ENCODE results near the gene CES5A.
"Not testable (repeated sequence)": the region's sequence is repeated elsewhere in the genome, so short reads cannot be mapped to it uniquely, and the experiment has no call there.

CES5A gene

GRCh38 chr16:55875273-55875672 lies at the start of gene CES5A:
TSS of gene CES5A (minus strand) at chr16:55875373. CDS start at chr16:55875221, 152 bp downstream.
- ChIA-PET POLR2A (no interaction called here), CTCF (no interaction called here)
- no peak for DNase-seq (ENCODE audit: low read depth, low spot score)
- no peak for TF ChIP-seq CTCF (IDR thresholded peaks at IDR 0.05; ENCODE audit: insufficient read depth, low read length, missing control alignments)
- H3K4me3 ChIP-seq (ENCODE audit: low read depth, low read length) = no peak within 1 kb of the TSS

- no peak for DNase-seq (ENCODE audit: low read depth, low spot score)
- ChIA-PET CTCF (no interaction called here), POLR2A (no interaction called here)
- no peak overlapping the region for H3K4me3 ChIP-seq (ENCODE audit: low read depth, low read length)
- TF ChIP-seq CTCF (IDR thresholded peaks at IDR 0.05; ENCODE audit: insufficient read depth, low read length, missing control alignments) = no peak
Observed at GRCh38 chr16:55922662-55923061, 47.5 kb upstream of the CES5A start.

- no peak for TF ChIP-seq CTCF (IDR thresholded peaks at IDR 0.05; ENCODE audit: insufficient read depth, low read length, missing control alignments)
- POLR2A ChIA-PET = interaction anchor here (0.6 kb wide), 1 partner anchor 11 kb away, joined by 3 read pairs; no protein-coding TSS in a partner anchor
Observed at GRCh38 chr16:55917373-55918160, 42.4 kb upstream of the CES5A start.

DNA sequence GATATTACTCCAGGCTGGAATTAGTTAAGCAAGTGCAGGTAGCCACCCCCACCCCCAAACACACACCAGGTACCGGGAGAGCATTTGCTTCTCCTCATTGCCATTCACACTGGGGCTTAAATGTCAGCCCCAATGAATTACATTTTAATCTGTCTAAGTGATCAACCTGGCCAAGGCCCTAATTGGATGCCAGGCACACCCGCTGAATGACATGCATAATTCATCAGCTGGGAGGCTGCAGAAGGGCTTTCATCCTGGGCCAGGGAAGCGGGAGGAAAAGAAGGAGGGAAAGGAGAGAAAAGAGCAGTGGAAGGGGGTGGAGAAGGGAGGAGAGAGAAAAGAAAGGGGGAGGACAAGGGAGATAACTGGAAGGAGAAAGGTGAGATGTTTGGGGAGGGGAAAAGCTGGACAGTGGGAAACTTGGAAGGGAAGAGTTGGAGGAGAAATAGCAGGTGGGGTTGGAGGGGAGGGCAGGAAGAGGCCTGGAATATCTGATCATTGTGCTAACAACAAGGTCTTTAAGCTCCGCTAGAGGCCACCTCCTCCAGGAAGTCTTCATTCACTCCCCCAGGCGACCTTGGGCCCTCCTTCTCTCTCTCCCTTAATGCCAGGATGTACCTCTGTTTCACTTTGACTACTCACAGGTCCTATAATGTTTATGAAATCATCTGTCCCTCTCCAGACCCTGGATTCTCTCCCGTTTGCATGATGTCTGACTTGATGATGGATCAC lies 40.1 kb upstream of the CES5A start:
- TF ChIP-seq CTCF (IDR thresholded peaks at IDR 0.05; ENCODE audit: insufficient read depth, low read length, missing control alignments) = no peak
- CTCF ChIA-PET = interaction anchor here (1.3 kb wide), 1 partner anchor 30 kb away, joined by 5 read pairs; no protein-coding TSS in a partner anchor
- POLR2A ChIA-PET = no interaction called here
- no peak overlapping the region for H3K4me3 ChIP-seq (ENCODE audit: low read depth, low read length)
- no peak for DNase-seq (ENCODE audit: low read depth, low spot score)

More at GRCh38 chr16:55917373-55918160, 42.4 kb upstream of the CES5A start:
- CTCF ChIA-PET = no interaction called here
- no peak overlapping the region for H3K4me3 ChIP-seq (ENCODE audit: low read depth, low read length)
- no peak for DNase-seq (ENCODE audit: low read depth, low spot score)

DNA sequence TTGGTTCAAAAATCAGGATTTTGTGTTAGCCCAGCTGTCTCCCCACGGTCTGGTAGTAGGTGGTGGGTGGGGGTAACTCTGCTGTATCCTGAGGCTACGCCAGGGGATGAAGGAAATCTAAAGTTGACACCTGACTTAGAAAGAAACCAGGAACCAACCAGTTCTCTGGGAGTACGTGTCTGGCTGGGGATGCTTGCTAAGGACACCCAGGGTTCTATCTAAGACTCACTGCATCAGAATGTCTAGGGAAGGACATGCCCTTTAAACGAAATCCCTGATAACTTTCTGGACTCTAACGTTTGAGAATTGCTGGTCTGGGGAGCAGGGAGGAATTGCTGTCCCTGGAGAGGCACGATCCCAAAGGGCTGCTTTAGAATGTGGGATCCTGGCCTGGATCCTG lies 39.2 kb upstream of the CES5A start:
- H3K4me3 ChIP-seq (ENCODE audit: low read depth, low read length) = no peak overlapping the region
- ChIA-PET CTCF (interaction anchor here (1.3 kb wide), 1 partner anchor 31 kb away, joined by 5 read pairs; no protein-coding TSS in a partner anchor), POLR2A (no interaction called here)
- no peak for TF ChIP-seq CTCF (IDR thresholded peaks at IDR 0.05; ENCODE audit: insufficient read depth, low read length, missing control alignments)
- no peak for DNase-seq (ENCODE audit: low read depth, low spot score)

GRCh38 chr16:55913716-55914115 lies 38.5 kb upstream of the CES5A start:
- CTCF ChIA-PET = no interaction called here
- TF ChIP-seq CTCF (IDR thresholded peaks at IDR 0.05; ENCODE audit: insufficient read depth, low read length, missing control alignments) = no peak
- no peak overlapping the region for H3K4me3 ChIP-seq (ENCODE audit: low read depth, low read length)
- DNase-seq (ENCODE audit: low read depth, low spot score) = no peak
- POLR2A ChIA-PET = no interaction called here

GRCh38 chr16:55913121-55913520 lies 37.9 kb upstream of the CES5A start:
- DNase-seq (ENCODE audit: low read depth, low spot score); POLR2A ChIA-PET; CTCF ChIA-PET; H3K4me3 ChIP-seq (ENCODE audit: low read depth, low read length): not testable (repeated sequence)

Data from AG04449 (cell line).